ENCODE results near the gene GPR183. TPM values are rescaled to one million over a fixed set of nuclear protein-coding genes. Genes with fewer than 3 reads are reported as not detected.

GPR183 gene
- total RNA-seq, 1 experiment from 2014 or later = 0.15 TPM

- ATAC-seq (no peak), DNase-seq (ENCODE audit: low read depth, low spot score) (no peak)
- no peaks in the 10 kb centered on the region for H3K27me3 ChIP-seq (ENCODE audit: control insufficient read depth, insufficient read depth, low read length)
- H3K27ac ChIP-seq (ENCODE audit: low read length) = no peak overlapping the region
- no peaks in the 10 kb centered on the region for H3K36me3 ChIP-seq (ENCODE audit: control insufficient read depth, insufficient read depth, low read length)
- no peaks in the 10 kb centered on the region for H3K9me3 ChIP-seq (ENCODE audit: control insufficient read depth, insufficient read depth, low read depth, low read length)
- TF ChIP-seq POLR2AphosphoS5 (IDR thresholded peaks at IDR 0.05; ENCODE audit: low read depth, low read length) (no peak), REST (IDR thresholded peaks at IDR 0.05; ENCODE audit: insufficient read depth in 1 of 2, low read depth in 2 of 2, low read length in 1 of 2) (no peak), SIN3A (IDR thresholded peaks at IDR 0.05; ENCODE audit: borderline replicate concordance, insufficient read depth, low read depth, low read length) (no peak), CTCF (IDR thresholded peaks at IDR 0.05) (no peak)
- ChIA-PET CTCF (no interaction called here), POLR2A (no interaction called here)
- no peaks in the 10 kb centered on the region for H3K4me1 ChIP-seq (ENCODE audit: control insufficient read depth, insufficient read depth, low read length)
- in situ Hi-C loops (cut with HindIII; ENCODE audit: low pct_unique_long_range_greater_than_20kb, low sequenced_read_pairs) (no loop called here), intact Hi-C loops (cut with micrococcal nuclease; ENCODE audit: unreplicated experiment) (no loop called here)
- no TSS peak for BruUV-seq (replicated peaks)
- H3K4me3 ChIP-seq (ENCODE audit: low read depth in 2 of 2, low read length in 2 of 2) = no peak overlapping the region
Observed at GRCh38 chr13:99303863-99304521, 3.2 kb downstream of the GPR183 start.

GRCh38 chr13:99302637-99303505 lies 4.3 kb downstream of the GPR183 start:
- no peaks in the 10 kb centered on the region for H3K4me1 ChIP-seq (ENCODE audit: control insufficient read depth, insufficient read depth, low read length)
- ChIA-PET CTCF (interaction anchor here (0.5 kb wide), 1 partner anchor 116 kb away, joined by 8 read pairs; no protein-coding TSS in a partner anchor), POLR2A (no interaction called here)
- no peaks in the 10 kb centered on the region for H3K36me3 ChIP-seq (ENCODE audit: control insufficient read depth, insufficient read depth, low read length)
- intact Hi-C loops (cut with micrococcal nuclease; ENCODE audit: unreplicated experiment) = no loop called here
- BruUV-seq (replicated peaks) = no TSS peak
- H3K4me3 ChIP-seq (ENCODE audit: low read depth in 2 of 2, low read length in 2 of 2) = no peak overlapping the region
- no peak for TF ChIP-seq SIN3A (IDR thresholded peaks at IDR 0.05; ENCODE audit: borderline replicate concordance, insufficient read depth, low read depth, low read length)
- TF ChIP-seq CTCF (IDR thresholded peaks at IDR 0.05) = no peak
- no peak for TF ChIP-seq TCF7L2 (IDR thresholded peaks at IDR 0.05; ENCODE audit: low read depth, low read length)
- TF ChIP-seq POLR2AphosphoS5 (IDR thresholded peaks at IDR 0.05; ENCODE audit: low read depth, low read length) = no peak
- no peak for TF ChIP-seq REST (IDR thresholded peaks at IDR 0.05; ENCODE audit: insufficient read depth in 1 of 2, low read depth in 2 of 2, low read length in 1 of 2)
- DNase-seq (ENCODE audit: low read depth, low spot score) (no peak), ATAC-seq (no peak)
- in situ Hi-C loops (cut with HindIII; ENCODE audit: low pct_unique_long_range_greater_than_20kb, low sequenced_read_pairs) = no loop called here
- no peak overlapping the region for H3K27ac ChIP-seq (ENCODE audit: low read length)
- H3K9me3 ChIP-seq (ENCODE audit: control insufficient read depth, insufficient read depth, low read depth, low read length) = no peaks in the 10 kb centered on the region
- H3K27me3 ChIP-seq (ENCODE audit: control insufficient read depth, insufficient read depth, low read length) = no peaks in the 10 kb centered on the region

All from Panc1 (cell line).